ENCODE measurements around the gene PTAR1. TPM values are rescaled to one million over a fixed set of nuclear protein-coding genes. Genes with fewer than 3 reads are reported as not detected.
"Not testable (repeated sequence)": the region's sequence is repeated elsewhere in the genome, so short reads cannot be mapped to it uniquely, and the experiment has no call there.

The PTAR1 gene
- total RNA-seq, 1 donor from 2014 or later = 56.5 TPM

DNA sequence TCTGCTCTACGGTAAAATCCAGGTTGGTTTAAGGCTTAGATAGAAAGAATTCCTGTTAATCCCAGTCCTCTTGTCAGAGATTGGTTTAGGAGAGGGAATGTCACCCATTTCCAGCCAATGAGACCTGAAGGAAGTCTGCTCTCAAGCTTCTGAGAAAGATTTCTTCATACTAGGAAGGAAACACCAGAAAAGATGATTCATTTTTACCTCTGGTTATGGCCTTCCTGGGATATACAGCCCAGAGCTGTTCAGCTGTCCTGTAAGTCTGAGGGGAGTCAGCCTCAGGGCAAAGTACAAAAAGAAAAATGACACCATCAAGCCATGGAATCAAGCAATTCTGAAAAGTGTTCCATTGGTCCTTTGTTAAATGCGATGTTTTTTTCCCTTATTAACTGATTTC is 42.2 kb upstream of the PTAR1 start:
- Histone ChIP-seq H3K27ac (no peak overlapping the region), H3K4me1 (no peaks in the 10 kb centered on the region), H3K4me3 (no peak overlapping the region), H3K36me3 (no peaks in the 10 kb centered on the region), H3K9me3 (no peaks in the 10 kb centered on the region), H3K27me3 (no peaks in the 10 kb centered on the region)
- no peak for DNase-seq (ENCODE audit: extremely low spot score in 2 of 2)
- intact Hi-C loops (cut with DNase I) = no loop called here
- TF ChIP-seq POLR2AphosphoS5 (IDR thresholded peaks at IDR 0.05; ENCODE audit: insufficient read depth in 1 of 2, low read depth in 1 of 2) = no peak
- TF ChIP-seq, protein P1, sequence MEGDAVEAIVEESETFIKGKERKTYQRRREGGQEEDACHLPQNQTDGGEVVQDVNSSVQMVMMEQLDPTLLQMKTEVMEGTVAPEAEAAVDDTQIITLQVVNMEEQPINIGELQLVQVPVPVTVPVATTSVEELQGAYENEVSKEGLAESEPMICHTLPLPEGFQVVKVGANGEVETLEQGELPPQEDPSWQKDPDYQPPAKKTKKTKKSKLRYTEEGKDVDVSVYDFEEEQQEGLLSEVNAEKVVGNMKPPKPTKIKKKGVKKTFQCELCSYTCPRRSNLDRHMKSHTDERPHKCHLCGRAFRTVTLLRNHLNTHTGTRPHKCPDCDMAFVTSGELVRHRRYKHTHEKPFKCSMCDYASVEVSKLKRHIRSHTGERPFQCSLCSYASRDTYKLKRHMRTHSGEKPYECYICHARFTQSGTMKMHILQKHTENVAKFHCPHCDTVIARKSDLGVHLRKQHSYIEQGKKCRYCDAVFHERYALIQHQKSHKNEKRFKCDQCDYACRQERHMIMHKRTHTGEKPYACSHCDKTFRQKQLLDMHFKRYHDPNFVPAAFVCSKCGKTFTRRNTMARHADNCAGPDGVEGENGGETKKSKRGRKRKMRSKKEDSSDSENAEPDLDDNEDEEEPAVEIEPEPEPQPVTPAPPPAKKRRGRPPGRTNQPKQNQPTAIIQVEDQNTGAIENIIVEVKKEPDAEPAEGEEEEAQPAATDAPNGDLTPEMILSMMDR (IDR thresholded peaks at IDR 0.05) = no peak
- no peak for TF ChIP-seq POLR2A (IDR thresholded peaks at IDR 0.05)

DNA sequence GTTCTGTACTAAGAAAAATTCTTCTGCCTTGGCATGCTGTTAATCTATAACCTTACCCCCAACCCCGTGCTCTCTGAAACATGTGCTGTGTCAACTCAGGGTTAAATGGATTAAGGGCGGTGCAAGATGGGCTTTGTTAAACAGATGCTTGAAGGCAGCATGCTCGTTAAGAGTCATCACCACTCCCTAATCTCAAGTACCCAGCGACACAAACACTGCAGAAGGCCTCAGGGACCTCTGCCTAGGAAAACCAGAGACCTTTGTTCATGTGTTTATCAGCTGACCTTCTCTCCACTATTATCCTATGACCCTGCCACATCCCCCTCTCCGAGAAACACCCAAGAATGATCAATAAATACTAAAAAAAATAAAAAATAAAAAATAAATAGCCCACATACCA is 40.2 kb upstream of the PTAR1 start:
- H3K9me3 ChIP-seq; H3K27ac ChIP-seq; H3K4me3 ChIP-seq; DNase-seq (ENCODE audit: extremely low spot score in 2 of 2); H3K4me1 ChIP-seq; H3K36me3 ChIP-seq; H3K27me3 ChIP-seq; intact Hi-C loops (cut with DNase I): not testable (repeated sequence)

DNA sequence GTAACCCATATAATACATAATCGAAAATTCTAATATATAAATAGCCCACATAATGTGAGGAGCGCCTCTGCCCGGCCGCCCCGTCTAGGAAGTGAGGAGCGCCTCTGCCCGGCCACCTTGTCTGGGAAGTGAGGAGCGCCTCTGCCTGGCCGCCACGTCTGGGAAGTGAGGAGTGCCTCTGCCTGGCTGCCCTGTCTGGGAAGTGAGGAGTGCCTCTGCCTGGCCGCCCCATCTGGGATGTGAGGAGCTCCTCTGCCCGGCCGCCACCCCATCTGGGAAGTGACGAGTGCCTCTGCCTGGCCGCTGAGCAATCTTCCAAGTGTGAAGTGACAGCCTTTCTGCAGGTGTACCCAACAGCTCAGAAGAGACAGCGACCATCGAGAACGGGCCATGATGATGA is 39.7 kb upstream of the PTAR1 start:
- H3K27me3 ChIP-seq; H3K4me3 ChIP-seq; H3K9me3 ChIP-seq; DNase-seq (ENCODE audit: extremely low spot score in 2 of 2); H3K4me1 ChIP-seq; intact Hi-C loops (cut with DNase I); H3K27ac ChIP-seq; H3K36me3 ChIP-seq: not testable (repeated sequence)

DNA sequence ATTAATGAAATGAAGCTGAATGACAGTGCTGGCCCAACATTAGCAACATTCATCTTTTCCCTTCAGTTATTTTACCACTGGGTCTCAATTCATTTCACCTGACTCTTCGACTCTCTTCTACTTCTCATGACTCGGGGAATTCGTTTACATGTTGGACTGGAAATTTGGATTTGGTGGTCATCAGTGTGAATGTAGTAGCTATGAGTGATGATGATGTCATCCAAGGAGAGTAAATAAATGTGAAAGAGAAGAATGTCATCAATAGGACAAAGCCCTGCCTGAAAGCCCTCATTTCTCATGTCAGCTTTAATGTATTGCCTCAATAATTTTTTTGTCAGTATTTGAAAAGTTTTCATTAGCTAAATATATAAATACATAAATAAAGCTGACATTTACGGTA is 38.9 kb upstream of the PTAR1 start:
- no peak for DNase-seq (ENCODE audit: extremely low spot score in 2 of 2)
- Histone ChIP-seq H3K4me3 (no peak overlapping the region), H3K27me3 (no peaks in the 10 kb centered on the region), H3K9me3 (no peaks in the 10 kb centered on the region), H3K27ac (no peak overlapping the region), H3K36me3 (no peaks in the 10 kb centered on the region), H3K4me1 (no peaks in the 10 kb centered on the region)
- no peak for TF ChIP-seq POLR2A (IDR thresholded peaks at IDR 0.05)
- intact Hi-C loops (cut with DNase I) = no loop called here

DNA sequence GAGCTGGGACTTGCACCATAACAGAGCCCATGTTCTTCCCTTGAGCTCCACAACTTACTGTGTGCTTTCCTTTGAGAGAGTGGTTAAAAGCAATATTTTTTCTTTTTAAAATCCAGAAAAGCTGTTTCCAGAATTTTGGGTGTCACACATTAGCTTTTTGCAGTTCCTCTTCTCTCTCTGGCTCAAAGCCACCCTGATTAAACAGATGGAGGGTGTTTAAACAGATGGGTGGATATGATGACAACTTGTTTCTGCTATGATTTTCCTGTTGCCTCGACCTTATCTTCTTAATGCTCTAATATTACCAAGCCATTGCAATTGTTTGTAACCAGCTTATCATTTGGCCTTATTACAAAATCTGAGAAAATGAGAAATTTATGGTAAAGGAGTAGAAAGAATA is 37.9 kb upstream of the PTAR1 start:
- no peak for DNase-seq (ENCODE audit: extremely low spot score in 2 of 2)
- Histone ChIP-seq H3K9me3 (no peaks in the 10 kb centered on the region), H3K4me1 (no peaks in the 10 kb centered on the region), H3K27me3 (no peaks in the 10 kb centered on the region), H3K27ac (no peak overlapping the region), H3K36me3 (no peaks in the 10 kb centered on the region), H3K4me3 (no peak overlapping the region)
- intact Hi-C loops (cut with DNase I) = no loop called here
- TF ChIP-seq, protein P1 (IDR thresholded peaks at IDR 0.05) = no peak
- no peak for TF ChIP-seq POLR2A (IDR thresholded peaks at IDR 0.05)
- TF ChIP-seq POLR2AphosphoS5 (IDR thresholded peaks at IDR 0.05; ENCODE audit: insufficient read depth in 1 of 2, low read depth in 1 of 2) = no peak

DNA sequence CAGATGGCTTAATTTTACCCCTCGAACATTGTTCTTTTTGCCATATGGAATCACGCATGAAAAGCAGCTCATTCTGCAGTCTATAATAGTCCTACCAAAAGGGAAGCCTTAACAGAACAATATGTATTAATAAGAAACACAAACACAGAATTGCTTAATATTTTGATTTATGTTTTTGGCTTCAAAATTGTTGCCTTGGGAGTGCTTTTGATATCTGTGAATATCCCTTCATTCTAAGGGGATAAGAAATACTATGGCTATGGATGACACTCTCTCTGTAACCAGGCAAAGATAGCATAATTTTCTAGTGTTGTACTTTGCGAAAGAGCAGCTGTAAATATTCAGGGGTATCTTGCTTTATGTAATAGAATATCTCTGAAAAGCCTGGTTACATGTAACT is 34.5 kb upstream of the PTAR1 start:
- H3K36me3 ChIP-seq = no peaks in the 10 kb centered on the region
- DNase-seq (ENCODE audit: extremely low spot score in 2 of 2) = no peak
- H3K4me3 ChIP-seq = no peak overlapping the region
- TF ChIP-seq POLR2AphosphoS5 (IDR thresholded peaks at IDR 0.05; ENCODE audit: insufficient read depth in 1 of 2, low read depth in 1 of 2) (no peak), POLR2A (IDR thresholded peaks at IDR 0.05) (no peak)
- TF ChIP-seq, protein P1 (IDR thresholded peaks at IDR 0.05) = no peak
- H3K27me3 ChIP-seq = no peaks in the 10 kb centered on the region
- intact Hi-C loops (cut with DNase I) = no loop called here
- no peaks in the 10 kb centered on the region for H3K9me3 ChIP-seq
- H3K27ac ChIP-seq = no peak overlapping the region
- H3K4me1 ChIP-seq = no peaks in the 10 kb centered on the region

DNA sequence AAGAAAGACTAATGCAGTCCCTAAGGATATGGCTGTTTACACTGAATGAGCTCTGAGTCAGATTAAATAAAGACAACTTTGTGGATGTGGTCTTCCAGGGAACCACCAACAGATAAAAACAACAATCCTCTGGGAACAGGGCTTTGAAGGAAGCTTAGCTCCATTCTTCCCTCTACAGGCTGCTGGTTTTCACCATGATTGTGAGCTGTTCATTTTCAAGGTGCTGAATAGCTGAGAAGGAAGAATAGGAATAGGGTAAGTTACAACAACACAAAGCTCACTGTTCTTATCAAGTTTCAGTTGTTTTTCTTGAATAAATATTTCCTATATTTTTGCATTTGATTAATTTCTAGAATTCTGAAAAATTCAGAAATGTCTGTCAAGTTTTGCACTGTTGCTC is 25.9 kb upstream of the PTAR1 start:
- intact Hi-C loops (cut with DNase I) = no loop called here
- DNase-seq (ENCODE audit: extremely low spot score in 2 of 2) = no peak
- no peaks in the 10 kb centered on the region for H3K36me3 ChIP-seq
- no peak overlapping the region for H3K4me3 ChIP-seq
- H3K9me3 ChIP-seq = no peaks in the 10 kb centered on the region
- H3K27ac ChIP-seq = no peak overlapping the region
- H3K4me1 ChIP-seq = no peaks in the 10 kb centered on the region
- TF ChIP-seq POLR2A (IDR thresholded peaks at IDR 0.05) (no peak), POLR2AphosphoS5 (IDR thresholded peaks at IDR 0.05; ENCODE audit: insufficient read depth in 1 of 2, low read depth in 1 of 2) (no peak)
- TF ChIP-seq, protein P1 (IDR thresholded peaks at IDR 0.05) = no peak
- H3K27me3 ChIP-seq = no peaks in the 10 kb centered on the region

All from vagina (tissue), 2 donors.